Embryonic facial prominence (tissue), 1 donor: ENCODE data around the gene GSTM5.
"Not testable (repeated sequence)": the region's sequence is repeated elsewhere in the genome, so short reads cannot be mapped to it uniquely, and the experiment has no call there.

Source experiments
- DNase-seq: peaks from one replicate; pipeline ENCODE4 v3.0.0-alpha.2; 2016; ENCODE audit errors: extremely low spot score

GSTM5 gene

DNA sequence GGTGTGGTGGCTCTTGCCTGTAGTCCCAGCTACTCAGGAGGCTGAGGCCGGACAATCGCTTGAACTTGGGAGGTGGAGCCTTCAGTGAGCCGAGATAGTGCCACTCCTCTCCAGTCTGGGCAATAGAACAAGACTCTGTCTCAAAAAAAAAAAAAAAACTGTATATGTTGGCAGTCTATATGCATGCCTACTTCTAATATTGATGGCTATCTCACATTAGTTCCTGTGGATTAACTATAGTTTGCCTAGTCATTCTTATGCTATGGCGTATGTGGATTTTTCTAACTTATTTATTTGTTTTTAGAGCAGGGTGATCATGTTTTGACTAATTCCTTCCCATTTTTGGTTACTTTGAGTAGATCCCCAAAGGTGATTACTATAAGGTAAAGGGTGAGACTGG is 15.0 kb upstream of the GSTM5 start:
- DNase-seq = no peak

DNA sequence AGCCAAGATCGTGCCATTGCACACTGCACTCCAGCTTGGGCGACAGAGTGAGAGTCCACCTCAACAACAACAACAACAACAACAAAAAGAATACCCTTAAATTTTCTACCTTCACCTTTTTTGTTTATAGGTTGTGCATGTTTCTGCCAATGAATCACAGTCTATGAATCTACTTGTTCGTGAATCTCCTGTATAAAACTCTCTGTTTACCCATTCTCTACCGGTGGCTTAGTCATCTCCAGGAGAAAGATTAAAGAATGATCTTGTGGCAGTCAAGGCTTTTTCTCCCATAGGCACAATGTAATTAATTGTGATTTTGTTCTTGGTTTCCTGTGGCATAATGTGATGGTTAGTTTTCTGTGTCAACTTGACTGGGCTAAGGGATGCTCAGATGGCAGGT is 14.2 kb upstream of the GSTM5 start:
- not testable (repeated sequence) for DNase-seq

DNA sequence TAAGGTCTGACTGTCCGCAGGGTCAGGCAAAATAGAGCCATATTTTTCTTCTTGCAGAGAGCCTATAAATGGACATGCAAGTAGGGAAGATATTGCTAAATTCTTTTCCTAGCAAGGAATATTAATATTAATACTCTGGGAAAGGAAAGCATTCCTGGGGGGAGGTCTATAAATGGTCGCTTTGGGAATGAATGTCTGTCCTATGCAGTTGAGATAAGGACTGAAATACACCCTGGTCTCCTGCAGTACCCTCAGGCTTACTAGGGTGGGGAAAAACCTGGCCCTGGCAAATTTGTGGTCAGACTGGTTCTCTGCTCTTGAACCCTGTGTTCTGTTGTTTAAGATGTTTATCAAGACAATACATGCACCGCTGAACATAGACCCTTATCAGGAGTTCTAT is 9.1 kb upstream of the GSTM5 start:
- not testable (repeated sequence) for DNase-seq

DNA sequence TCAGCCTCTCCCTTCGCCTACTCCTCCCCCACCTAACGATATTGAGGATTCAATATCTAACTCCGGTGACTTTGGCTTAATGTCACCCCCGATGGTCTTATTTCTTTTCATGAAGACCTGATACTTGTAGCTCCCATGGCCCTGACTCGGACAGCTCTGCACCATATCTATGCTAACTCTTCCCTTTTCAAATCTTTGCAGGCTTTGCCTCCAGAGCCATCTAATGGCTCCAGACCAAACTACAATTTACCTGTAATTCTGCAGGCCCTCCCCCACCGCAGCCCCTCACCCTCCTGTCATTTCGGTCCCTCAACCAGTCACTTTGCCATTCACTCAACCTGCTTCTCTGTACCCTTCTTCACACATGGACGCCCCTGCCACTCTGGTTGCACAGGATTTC is 7.9 kb upstream of the GSTM5 start:
- no peak for DNase-seq

DNA sequence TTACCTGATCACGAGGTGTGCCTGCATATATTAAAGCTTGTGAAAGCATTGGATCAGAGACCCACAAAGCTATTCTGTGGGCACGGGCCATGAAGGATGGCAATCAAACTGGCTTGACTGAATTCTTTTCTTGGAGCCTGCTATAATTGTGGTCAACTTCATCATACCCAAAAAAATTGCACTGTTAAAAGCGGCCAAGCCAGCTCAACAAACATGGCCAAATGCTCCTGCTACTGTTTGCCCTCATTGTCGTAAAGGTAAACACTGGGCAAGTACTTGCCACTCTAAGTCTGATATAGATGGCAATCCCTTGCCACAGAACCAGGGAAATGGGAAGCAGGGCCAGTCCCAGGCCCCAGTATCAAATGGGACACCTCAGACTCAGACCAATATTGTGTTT is 6.6 kb upstream of the GSTM5 start:
- DNase-seq = no peak

DNA sequence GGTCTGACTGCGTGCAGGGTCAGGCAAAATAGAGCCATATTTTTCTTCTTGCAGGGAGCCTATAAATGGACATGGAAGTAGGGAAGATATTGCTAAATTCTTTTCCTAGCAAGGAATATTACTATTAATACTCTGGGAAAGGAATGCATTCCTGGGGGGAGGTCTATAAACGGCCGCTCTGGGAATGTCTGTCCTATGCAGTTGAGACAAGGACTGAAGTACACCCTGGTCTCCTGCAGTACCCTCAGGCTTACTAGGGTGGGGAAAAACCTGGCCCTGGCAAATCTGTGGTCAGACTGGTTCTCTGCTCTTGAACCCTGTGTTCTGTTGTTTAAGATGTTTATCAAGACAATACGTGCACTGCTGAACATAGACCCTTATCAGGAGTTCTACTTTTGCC is 3.1 kb upstream of the GSTM5 start:
- DNase-seq = not testable (repeated sequence)

DNA sequence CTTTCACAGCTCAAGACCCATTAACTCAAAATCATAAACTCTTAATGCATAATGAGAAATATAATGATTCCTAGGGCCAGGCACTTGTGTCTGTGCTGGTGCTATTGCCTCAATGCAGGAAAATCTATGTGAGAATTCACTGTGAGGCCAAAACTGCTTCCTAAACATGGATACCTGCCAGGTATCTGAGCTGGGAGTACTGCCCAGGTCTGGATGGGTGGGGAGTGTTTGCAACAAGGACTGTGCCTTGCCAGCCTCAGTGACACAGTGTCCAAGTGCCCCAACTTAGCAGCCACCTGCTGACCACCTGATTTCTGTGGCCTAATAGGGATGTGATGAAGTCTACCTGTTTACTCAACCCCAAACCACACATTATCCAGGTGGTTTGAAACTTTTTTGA is 2.2 kb upstream of the GSTM5 start:
- not testable (repeated sequence) for DNase-seq

DNA sequence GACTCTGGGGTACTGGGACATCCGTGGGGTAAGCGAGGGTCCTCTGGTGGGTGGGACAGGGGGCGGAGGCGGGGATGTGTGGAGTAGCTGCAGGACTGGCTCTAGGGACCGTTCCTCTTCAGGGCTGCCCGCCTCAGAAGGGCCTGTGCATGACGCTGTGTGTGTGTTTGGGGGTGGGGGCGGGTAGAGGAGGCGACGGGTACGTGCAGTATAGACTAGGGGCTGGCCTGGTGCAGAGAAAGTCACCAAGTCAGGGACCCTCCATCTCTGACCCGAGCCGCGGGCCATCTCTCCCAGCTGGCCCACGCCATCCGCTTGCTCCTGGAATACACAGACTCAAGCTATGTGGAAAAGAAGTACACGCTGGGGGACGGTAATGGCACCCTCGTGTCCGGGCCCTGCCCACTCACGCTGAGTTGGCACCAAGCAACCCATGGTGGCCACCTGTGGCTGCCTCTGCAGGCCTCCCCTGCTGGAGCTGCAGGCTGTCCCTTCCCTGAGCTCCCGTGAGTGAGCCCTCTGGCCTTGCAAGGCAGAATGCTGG is 342 bp downstream of the GSTM5 start:
- DNase-seq = no peak

DNA sequence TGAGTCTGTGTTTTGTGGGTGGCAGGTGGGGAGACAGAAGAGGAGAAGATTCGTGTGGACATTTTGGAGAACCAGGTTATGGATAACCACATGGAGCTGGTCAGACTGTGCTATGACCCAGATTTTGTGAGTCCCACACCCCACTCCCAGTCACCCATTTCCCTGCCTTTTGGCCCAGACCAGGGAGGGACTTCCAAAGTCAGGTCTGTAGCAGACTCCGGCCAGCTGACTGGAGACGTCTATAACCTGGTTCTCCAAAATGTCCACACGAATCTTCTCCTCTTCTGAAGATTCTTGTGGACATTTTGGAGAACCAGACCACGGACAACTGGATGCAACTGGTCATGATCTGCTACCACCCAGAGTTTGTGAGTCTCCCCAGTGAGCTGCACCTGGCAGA is 1.6 kb downstream of the GSTM5 start:
- no peak for DNase-seq

DNA sequence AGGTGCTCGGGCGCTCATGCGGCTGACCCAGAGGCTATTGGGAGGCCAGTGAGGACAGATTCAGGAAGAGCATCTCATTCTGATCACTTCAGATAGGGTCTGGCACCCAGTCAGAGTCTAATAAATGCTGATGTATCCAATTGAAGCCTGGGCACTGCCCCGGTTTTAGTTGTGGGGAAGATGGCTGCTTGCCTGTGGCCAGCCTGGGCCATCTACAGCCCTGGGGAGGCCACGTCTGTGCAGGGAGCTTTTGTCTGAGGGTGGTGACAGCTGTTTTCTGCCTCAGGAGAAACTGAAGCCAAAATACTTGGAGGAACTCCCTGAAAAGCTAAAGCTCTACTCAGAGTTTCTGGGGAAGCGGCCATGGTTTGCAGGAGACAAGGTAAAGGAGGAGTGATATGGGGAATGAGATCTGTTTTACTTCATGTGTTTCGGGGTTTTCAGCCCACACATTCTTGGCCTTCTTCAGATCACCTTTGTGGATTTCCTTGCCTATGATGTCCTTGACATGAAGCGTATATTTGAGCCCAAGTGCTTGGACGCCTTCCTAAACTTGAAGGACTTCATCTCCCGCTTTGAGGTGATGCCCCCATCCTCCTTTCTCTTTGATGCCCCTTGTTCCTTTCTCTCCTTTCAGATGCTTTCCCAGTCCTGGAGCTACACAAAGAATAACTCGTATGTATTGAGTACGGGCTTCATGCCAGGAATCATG is 2.8 kb downstream of the GSTM5 start:
- DNase-seq = no peak

DNA sequence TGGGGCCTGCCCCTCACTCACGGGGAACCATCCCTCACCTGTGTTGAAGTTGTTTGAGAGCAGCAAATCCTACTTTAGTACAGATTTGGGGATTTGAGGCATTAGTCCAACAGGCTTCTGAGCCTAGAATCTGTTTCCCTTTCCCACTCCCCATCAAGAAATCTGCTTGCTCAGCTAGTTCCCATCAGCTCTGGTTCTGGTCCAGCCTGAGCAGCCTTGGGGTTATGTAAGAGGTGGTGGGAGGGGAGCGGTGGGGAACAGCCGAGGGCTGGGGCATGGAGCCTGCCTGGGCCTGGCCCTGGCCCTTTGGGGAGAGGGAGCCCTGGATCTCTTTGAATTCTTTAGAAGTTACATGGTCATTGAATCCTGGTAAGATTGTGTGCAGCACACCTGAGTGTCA is 4.1 kb downstream of the GSTM5 start:
- DNase-seq = no peak

DNA sequence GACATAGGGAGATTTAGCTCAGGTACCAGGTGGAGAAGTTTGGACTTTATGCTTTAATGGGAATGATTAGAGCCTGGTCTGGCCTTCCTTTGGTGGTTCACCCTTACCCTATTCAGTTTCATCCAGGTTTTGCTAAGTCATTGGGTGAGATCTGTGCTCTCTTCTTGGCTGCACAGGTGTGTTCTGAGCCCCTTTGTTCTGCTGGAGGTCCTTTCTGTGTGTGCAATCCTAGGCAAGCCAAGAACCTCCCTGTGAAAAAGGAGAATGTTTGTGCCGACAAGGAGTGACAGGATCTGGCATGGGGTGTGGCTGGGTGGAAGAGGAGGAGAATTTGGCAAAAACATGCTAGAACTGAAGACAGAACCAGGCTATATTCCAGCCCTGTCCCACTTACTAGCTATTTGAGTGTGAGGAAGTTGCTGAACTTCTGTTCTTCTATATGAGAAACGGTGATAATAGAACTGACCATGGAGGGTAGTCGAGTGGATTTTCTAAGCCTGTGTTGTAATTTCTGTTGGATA is 4.6 kb downstream of the GSTM5 start:
- no peak for DNase-seq

DNA sequence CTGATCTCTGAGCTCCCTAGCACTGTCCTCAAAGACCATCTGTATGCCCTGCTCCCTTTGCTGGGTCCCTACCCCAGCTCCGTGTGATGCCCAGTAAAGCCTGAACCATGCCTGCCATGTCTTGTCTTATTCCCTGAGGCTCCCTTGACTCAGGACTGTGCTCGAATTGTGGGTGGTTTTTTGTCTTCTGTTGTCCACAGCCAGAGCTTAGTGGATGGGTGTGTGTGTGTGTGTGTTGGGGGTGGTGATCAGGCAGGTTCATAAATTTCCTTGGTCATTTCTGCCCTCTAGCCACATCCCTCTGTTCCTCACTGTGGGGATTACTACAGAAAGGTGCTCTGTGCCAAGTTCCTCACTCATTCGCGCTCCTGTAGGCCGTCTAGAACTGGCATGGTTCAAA is 5.7 kb downstream of the GSTM5 start:
- no peak for DNase-seq

DNA sequence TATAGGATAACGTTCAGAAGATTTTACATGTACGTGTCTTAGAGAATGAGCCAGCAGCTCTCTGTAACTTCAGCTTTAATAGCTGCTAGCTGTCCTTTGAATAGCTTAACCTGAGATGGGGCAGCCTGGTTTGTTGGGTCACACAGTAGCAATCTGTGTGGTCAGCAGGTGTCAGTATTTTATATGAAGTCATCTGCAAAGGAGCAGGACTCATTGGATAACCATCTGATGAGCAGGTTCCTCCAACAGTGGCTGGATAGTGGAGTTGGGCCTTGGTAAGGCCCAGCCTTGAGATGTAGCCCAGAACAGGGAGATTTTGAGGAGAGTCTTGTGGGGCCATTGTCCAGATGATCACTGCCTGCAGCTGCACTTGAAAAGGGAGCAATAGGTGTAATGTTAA is 6.4 kb downstream of the GSTM5 start:
- no peak for DNase-seq

DNA sequence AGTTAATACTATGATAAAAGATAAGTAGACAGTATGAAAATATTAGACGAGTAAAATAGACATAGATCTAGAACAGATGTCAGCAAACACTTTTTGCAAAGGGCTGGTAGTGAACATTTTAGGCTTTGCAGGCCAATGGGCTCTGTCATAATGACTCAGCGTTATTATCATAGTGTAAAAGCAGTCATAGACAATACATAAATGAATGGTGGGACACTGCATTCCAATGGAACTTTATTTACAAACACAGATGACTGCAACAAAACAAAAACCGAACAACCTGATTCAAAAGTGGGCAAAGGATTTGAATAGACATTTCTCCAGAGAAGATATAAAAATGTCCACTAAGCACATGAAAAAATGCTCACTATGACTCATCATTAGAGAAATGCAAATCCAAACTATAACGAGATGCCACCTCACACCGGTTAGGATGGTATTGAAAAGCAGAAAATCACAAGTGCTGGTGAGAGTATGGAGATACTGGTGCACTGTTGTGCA is 7.3 kb downstream of the GSTM5 start:
- DNase-seq = no peak

DNA sequence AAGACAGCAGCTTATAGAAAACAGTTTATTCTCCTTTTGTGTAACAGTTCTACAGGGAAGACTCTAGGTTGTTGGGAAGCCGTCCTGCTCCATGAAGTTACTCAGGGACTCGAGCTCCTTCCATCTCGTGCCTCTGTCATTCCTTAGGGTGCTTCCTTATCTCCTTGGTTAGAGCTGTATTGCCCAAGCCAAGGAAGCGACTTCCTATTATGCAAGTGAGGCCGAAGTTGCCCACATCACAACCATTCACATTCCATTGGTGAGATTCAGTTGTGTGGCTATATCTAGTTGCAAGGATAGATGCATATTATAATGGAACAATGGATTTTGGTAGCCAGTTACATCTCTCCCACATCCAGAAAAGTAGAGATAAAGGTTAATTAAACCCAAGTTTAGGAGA is 9.0 kb downstream of the GSTM5 start:
- no peak for DNase-seq

DNA sequence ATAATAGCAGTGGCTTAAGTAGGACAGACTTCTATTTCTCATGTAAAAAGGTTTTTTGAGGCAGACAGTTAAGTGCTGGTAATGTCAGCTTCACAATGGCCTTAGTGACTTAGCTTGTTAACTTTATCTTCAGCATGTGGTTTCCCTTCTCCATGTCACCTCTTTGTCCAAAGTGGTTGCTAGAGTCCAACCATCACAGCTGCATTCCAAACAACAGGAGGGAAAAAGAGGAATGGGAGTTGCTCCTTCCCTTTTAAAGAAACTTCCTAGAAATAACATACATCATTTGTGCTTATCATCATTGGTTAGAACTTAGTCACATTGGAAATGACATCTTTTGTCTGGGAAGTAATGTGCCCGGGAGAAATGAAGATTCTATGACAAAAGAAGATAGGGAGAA is 9.9 kb downstream of the GSTM5 start:
- no peak for DNase-seq

DNA sequence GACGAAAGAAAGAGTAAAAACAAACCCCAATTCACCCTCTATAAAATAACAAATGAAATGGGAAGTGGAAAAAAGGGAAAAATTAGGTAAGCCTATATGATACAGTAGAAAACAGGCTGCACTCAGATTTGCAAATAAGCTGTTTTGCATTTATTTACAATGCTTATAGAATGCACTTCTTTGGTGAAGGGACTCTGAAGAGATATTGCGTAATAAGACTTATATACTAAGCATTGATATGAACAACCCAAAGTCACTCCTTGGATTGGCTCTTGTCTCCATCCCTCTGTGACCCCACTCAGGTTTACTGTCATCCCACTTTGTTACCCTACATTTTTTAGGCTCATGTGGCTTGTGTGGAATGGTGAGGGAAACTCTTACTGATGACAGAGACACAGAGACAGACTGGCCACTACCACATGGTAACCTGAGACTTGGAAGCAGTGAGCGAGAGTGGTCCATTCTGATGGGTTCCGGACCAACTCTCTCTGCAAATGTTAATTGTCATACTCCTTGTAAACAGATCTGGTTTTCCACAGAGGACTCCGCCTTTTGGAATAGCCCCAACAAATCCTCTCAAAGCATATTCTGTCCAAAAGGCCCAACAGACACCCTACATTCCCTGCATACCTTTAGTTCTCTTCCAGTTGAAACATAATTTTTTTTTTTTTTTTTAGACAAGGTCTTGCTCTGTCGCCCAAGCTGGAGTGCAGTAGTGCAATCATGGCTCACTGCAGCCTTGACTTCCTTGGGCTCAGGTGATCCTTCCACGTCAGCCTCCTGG is 11.0 kb downstream of the GSTM5 start:
- DNase-seq = no peak

DNA sequence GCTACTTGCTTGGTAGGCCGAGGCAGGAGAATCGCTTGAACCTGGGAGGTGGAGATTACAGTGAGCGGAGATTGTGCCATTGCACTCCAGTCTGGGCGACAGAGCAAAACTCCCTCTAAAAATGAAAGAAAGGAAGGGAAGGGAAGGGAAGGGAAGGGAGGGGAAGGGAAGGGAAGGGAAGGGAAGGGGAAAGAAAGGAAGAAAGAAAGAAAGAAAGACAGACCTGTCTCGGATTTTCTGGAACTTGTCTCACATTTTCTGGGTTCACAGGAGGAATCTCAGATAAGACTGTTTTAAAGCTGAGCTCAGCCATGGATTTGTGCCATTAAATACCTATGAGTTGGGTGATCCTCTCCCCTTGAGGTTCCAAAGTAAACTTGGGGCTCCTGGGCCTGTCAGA is 12.9 kb downstream of the GSTM5 start:
- no peak for DNase-seq

DNA sequence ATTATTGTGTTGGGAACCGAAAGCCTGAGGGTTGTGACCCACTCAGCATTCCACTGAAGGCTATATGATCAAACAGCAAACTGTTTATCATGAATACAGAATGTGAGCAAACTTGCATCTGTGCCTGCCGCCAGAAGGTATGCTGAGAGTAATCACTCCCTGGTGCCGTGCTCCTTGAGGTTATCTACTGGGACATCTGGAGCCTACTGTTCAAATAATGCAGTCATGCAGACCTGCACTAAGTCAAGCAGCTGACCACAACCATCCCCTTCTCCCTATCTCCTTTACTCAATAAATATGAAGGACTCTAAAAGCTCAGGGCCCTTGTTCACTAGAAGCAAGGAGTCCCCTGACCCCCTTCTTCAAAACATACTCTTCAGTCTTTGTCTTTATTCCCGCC is 13.5 kb downstream of the GSTM5 start:
- DNase-seq = no peak

DNA sequence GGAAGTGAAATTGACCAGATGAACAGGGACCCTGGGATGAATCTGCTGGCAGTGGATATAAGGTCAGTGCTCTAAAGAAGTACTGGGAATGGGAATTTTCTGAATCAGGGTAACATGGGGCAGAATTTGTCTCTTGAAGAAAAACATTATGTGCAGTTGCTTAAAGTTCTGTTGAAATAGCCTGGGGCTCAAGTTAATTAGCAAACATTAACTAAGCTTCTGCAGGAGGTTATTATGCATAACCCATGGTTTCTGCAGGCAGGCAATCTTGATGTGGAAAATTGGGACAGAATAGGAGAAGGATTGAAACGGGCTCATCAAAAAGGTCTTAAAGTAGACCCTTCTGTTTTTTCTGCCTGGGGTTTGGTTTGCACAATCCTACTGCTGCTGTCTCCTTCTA is 14.0 kb downstream of the GSTM5 start:
- no peak for DNase-seq

DNA sequence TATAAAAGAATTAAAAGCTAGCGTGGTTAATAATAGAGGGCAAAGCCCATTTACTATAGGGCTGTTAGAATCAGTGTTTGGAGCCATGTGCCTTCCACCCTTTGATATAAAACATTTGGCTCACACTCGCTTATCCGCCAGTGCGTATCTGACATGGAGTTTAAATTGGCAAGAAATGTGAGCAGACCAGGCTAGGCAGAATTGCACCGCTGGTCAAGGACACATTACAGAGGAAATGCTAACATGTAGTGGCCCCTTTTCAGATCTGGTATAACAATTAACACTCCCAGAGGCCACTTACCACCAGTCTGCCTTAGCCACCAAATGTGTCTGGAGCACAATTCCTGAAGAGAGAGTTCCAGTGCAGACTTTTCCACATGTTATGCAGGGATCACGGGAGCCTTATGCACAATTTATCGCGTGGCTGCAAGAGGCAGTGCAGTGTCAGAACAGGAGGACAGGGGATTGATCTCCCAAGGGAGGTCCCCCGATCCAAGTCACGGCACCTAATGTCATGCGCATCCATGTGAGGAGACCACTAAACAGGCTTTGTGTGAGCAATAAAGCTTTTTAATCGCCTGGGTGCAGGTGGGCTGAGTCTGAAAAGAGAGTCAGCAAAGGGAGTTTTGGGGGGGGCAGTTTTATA is 14.8 kb downstream of the GSTM5 start:
- no peak for DNase-seq
